Hepatocyte (in vitro differentiated cells): Measurements from ENCODE around the gene ADAD2. TPM values are rescaled to one million over a fixed set of nuclear protein-coding genes. Genes with fewer than 3 reads are reported as not detected.

Experiments used
- DNase-seq: peaks from one replicate; pipeline ENCODE4 v3.0.0-alpha.2; 2016; ENCODE audit warnings: low spot score
- H2AFZ ChIP-seq: fragments of 200-600 bp; sonication (generic); 2 replicates; pipeline ENCODE4 v1.6.0; 2016; ENCODE audit warnings: antibody characterized with exemption, mild to moderate bottlenecking
- H3K27ac ChIP-seq: fragments of 200-600 bp; sonication (generic); 2 replicates; pipeline ENCODE4 v1.5.1; 2016; ENCODE audit warnings: mild to moderate bottlenecking
- H3K27me3 ChIP-seq: fragments of 200-600 bp; sonication (generic); 2 replicates; pipeline ENCODE4 v1.6.1; 2016
- H3K36me3 ChIP-seq: fragments of 200-600 bp; sonication (generic); replicated peaks from 2 replicates; pipeline ENCODE4 v1.5.1; 2016; ENCODE audit warnings: low read depth; ENCODE audit not compliant: insufficient read depth
- H3K4me1 ChIP-seq: fragments of 200-600 bp; sonication (generic); 2 replicates; pipeline ENCODE4 v1.5.1; 2016; ENCODE audit warnings: mild to moderate bottlenecking, moderate library complexity; ENCODE audit not compliant: insufficient read depth
- H3K4me2 ChIP-seq: fragments of 200-600 bp; sonication (generic); 2 replicates; pipeline ENCODE4 v1.6.0; 2016
- H3K4me3 ChIP-seq: fragments of 200-600 bp; sonication (generic); 2 replicates; pipeline ENCODE4 v1.5.1; 2016; ENCODE audit warnings: mild to moderate bottlenecking
- H3K79me2 ChIP-seq: fragments of 200-600 bp; sonication (generic); 2 replicates; pipeline ENCODE4 v1.6.0; 2017; ENCODE audit warnings: mild to moderate bottlenecking
- H3K9me2 ChIP-seq: fragments of 200-600 bp; sonication (generic); replicated peaks from 2 replicates; pipeline ENCODE4 v1.6.0; 2017; ENCODE audit warnings: mild to moderate bottlenecking; ENCODE audit not compliant: insufficient read depth
- H3K9me3 ChIP-seq: fragments of 200-600 bp; sonication (generic); 2 replicates; pipeline ENCODE4 v1.5.1; 2016; ENCODE audit warnings: low read depth, mild to moderate bottlenecking
- H4K20me1 ChIP-seq: fragments of 200-600 bp; sonication (generic); 2 replicates; pipeline ENCODE4 v1.6.0; 2016; ENCODE audit warnings: mild to moderate bottlenecking; ENCODE audit not compliant: insufficient read depth, poor library complexity, severe bottlenecking
- EZH2 ChIP-seq: fragments of 200-600 bp; sonication (generic); IDR thresholded peaks from 2 replicates; pipeline ENCODE4 v1.6.1; 2016; ENCODE audit warnings: antibody characterized with exemption, mild to moderate bottlenecking, borderline replicate concordance
- EZH2phosphoT487 ChIP-seq: fragments of 200-600 bp; sonication (generic); IDR thresholded peaks from one replicate; pipeline ENCODE4 v1.6.1; 2018; ENCODE audit warnings: antibody characterized with exemption, mild to moderate bottlenecking, low read depth, moderate library complexity; ENCODE audit not compliant: unreplicated experiment, severe bottlenecking
- WGBS: methylation state at CpG from one replicate; pipeline ENCODE4 v1.1.6; 2016; ENCODE audit warnings: low lambda C conversion rate; ENCODE audit errors: missing lambda C conversion rate; 5-methylcytosine and 5-hydroxymethylcytosine counted together
- polyA plus RNA-seq: library from polyadenylated mRNA; unstranded; fragments of >200 nt; fragmentation: Nextera tagmentation; extraction: Ambion mirVana; gene quantifications from 2 replicates; pipeline ENCODE4 v1.2.1, GENCODE V29; 2016
- total RNA-seq: library from RNA; depleted of rRNA; stranded (reverse); fragments of >200 nt; gene quantifications from 2 replicates; pipeline ENCODE4 v1.2.3, GENCODE V29; 2014
- TF ChIP-seq, protein P1 (sequence below): fragments of 200-600 bp; sonication (generic); IDR thresholded peaks from 2 replicates; pipeline ENCODE4 v1.5.1; 2016; ENCODE audit warnings: antibody characterized with exemption, mild to moderate bottlenecking; ENCODE audit not compliant: poor library complexity

The ADAD2 gene
- total and polyA plus RNA-seq, 2 experiments from 2014 or later, result 0.30 TPM; not detected in 1

DNA sequence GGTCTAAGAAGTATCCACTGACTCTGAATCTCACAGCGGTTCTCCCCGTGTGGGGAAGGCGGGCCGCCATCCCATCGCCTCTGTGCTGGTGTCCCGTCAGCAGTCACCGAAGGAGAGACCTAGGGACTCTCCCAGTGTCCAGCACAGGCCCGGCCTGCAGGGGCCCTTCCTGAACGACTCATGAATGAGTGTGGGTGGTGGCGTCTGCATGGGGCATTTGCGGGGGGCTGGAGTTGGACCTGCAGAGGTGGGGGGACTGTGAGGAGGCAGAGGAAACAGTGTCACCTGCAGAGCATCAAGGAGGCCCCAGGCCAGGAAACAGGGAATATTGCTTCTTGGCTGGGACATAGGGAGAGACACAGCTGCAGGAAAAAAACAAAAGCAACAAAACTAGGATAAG is 38.5 kb downstream of the ADAD2 start:
- 88% methylated on average over 11 of the region's 11 CpGs for WGBS
- Histone ChIP-seq H3K9me2 (no peaks in the 10 kb centered on the region), H3K4me2 (no peak overlapping the region), H2AFZ (no peak overlapping the region), H3K27ac (no peak overlapping the region), H3K9me3 (no peaks in the 10 kb centered on the region), H3K4me3 (no peak overlapping the region), H3K27me3 (no peaks in the 10 kb centered on the region), H3K4me1 (peaks cover 6% of the 10 kb centered on the region), H4K20me1 (no peaks in the 10 kb centered on the region), H3K79me2 (no peaks in the 10 kb centered on the region), H3K36me3 (no peaks in the 10 kb centered on the region)
- TF ChIP-seq EZH2 (no peak), EZH2phosphoT487 (no peak)
- TF ChIP-seq, protein P1, sequence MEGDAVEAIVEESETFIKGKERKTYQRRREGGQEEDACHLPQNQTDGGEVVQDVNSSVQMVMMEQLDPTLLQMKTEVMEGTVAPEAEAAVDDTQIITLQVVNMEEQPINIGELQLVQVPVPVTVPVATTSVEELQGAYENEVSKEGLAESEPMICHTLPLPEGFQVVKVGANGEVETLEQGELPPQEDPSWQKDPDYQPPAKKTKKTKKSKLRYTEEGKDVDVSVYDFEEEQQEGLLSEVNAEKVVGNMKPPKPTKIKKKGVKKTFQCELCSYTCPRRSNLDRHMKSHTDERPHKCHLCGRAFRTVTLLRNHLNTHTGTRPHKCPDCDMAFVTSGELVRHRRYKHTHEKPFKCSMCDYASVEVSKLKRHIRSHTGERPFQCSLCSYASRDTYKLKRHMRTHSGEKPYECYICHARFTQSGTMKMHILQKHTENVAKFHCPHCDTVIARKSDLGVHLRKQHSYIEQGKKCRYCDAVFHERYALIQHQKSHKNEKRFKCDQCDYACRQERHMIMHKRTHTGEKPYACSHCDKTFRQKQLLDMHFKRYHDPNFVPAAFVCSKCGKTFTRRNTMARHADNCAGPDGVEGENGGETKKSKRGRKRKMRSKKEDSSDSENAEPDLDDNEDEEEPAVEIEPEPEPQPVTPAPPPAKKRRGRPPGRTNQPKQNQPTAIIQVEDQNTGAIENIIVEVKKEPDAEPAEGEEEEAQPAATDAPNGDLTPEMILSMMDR, result no peak
- no peak for DNase-seq

DNA sequence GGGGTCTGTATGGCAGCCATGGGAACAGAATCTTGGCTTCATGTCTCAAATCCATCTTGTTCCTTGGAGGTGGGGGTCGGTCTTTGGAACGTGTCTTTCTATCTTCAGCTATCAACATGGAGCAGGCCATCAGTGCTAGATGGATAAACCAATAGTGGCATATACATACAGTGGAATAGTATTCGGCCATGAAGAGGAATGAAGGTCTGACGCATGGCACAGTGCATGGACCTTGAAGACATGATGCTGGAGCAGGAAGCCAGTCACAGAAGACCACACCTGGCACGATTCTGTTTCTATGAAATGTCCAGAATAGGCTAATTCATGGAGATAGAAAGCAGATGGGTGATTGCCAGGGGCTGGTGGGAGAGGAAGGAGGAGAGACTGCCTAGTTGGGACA is 41.1 kb downstream of the ADAD2 start:
- H3K27ac ChIP-seq, result no peak overlapping the region
- peaks cover 6% of the 10 kb centered on the region for H3K4me1 ChIP-seq
- no peak for DNase-seq
- no peaks in the 10 kb centered on the region for H4K20me1 ChIP-seq
- no peaks in the 10 kb centered on the region for H3K27me3 ChIP-seq
- H3K9me3 ChIP-seq, result no peaks in the 10 kb centered on the region
- WGBS, result 91% methylated on average over 5 of the region's 5 CpGs
- TF ChIP-seq EZH2, result no peak
- TF ChIP-seq, protein P1, result no peak
- no peak for TF ChIP-seq EZH2phosphoT487
- no peak overlapping the region for H3K4me2 ChIP-seq
- H3K4me3 ChIP-seq, result no peak overlapping the region
- no peak overlapping the region for H2AFZ ChIP-seq
- no peaks in the 10 kb centered on the region for H3K79me2 ChIP-seq
- no peaks in the 10 kb centered on the region for H3K9me2 ChIP-seq
- H3K36me3 ChIP-seq, result no peaks in the 10 kb centered on the region

DNA sequence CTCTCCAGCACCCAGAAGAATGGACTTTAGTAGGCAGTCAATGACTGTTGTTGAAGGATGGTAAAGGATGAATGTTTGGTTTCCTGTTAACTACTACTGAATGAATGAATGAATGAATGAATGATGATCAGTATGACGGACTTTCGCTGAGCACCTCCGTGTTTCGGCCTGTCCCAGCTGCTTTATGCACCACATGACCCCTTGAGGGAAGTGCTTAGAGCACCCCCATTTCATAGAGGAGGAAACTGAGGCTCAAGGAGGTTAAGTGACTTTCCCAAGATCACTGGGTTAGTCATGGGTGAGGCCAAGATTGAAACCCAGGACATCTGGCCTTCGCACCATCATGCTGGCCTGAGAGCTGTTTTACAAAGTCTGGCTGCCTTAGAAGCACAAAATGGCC is 42.0 kb downstream of the ADAD2 start:
- Histone ChIP-seq H3K79me2 (no peaks in the 10 kb centered on the region), H2AFZ (no peak overlapping the region), H3K4me1 (peaks cover 5% of the 10 kb centered on the region), H3K4me3 (no peak overlapping the region), H4K20me1 (no peaks in the 10 kb centered on the region), H3K27ac (no peak overlapping the region), H3K4me2 (no peak overlapping the region), H3K9me3 (no peaks in the 10 kb centered on the region), H3K36me3 (no peaks in the 10 kb centered on the region), H3K9me2 (no peaks in the 10 kb centered on the region), H3K27me3 (no peaks in the 10 kb centered on the region)
- TF ChIP-seq EZH2, result no peak
- TF ChIP-seq, protein P1, result no peak
- no peak for DNase-seq
- 95% methylated on average over 5 of the region's 5 CpGs for WGBS

DNA sequence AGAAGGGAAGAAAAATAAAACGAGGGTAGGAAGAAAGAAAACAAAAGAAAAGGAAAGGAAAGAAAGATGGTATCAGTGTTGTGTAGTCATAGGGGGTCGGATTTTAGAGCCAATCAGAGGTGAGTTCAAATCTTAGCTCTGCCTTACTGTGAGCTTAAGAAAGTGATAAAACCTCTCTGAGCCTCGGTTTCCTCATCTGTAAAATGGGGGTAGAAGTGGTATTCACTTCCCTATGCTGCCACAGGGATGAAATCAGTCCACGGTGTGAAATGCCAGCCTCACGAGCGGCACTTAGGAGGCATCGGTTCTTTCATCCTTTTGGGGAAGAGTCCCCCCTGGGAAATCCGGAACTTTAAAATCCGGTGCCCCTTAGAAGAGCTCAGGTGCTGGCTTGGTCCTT is 42.8 kb downstream of the ADAD2 start:
- H3K9me3 ChIP-seq, result no peaks in the 10 kb centered on the region
- no peaks in the 10 kb centered on the region for H3K79me2 ChIP-seq
- no peak overlapping the region for H3K4me3 ChIP-seq
- H3K4me2 ChIP-seq, result no peak overlapping the region
- no peaks in the 10 kb centered on the region for H3K9me2 ChIP-seq
- H3K36me3 ChIP-seq, result no peaks in the 10 kb centered on the region
- H3K27ac ChIP-seq, result no peak overlapping the region
- no peak overlapping the region for H2AFZ ChIP-seq
- TF ChIP-seq EZH2, result no peak
- no peak for TF ChIP-seq EZH2phosphoT487
- TF ChIP-seq, protein P1, result no peak
- no peak for DNase-seq
- H4K20me1 ChIP-seq, result no peaks in the 10 kb centered on the region
- no peaks in the 10 kb centered on the region for H3K4me1 ChIP-seq
- 80% methylated on average over 9 of the region's 9 CpGs for WGBS
- no peaks in the 10 kb centered on the region for H3K27me3 ChIP-seq
